Stimulated activated CD4-positive, alpha-beta T cell treated with anti-CD3 and anti-CD28 coated beads, Interleukin-1b, Interleukin-23, amount 100 ng/mL, for 1 hour (primary cell): Measurements from ENCODE around the gene TUBD1.
"Not testable (repeated sequence)": the region's sequence is repeated elsewhere in the genome, so short reads cannot be mapped to it uniquely, and the experiment has no call there.

Source experiments
- DNase-seq, 2 donors: peaks; one replicate each; pipeline ENCODE4 v3.0.0-alpha.2; 2020; ENCODE audit warnings: low read depth in 2 of 2

The TUBD1 gene

GRCh38 chr17:59844884-59845594 lies 47.7 kb downstream of the TUBD1 start:
- no peak for DNase-seq

GRCh38 chr17:59842901-59843652 lies 49.7 kb downstream of the TUBD1 start:
- DNase-seq, result no peak

GRCh38 chr17:59841882-59842263 lies 50.9 kb downstream of the TUBD1 start:
- not testable (repeated sequence) for DNase-seq

- DNase-seq, result not testable (repeated sequence)
Measured at GRCh38 chr17:59841091-59841881, 51.5 kb downstream of the TUBD1 start.

GRCh38 chr17:59840329-59841090 lies 52.2 kb downstream of the TUBD1 start:
- DNase-seq, result no peak

GRCh38 chr17:59839651-59840328 lies 53.0 kb downstream of the TUBD1 start:
- no peak for DNase-seq

GRCh38 chr17:59838052-59838916 lies 54.5 kb downstream of the TUBD1 start:
- no peak for DNase-seq

GRCh38 chr17:59837308-59838051 lies 55.3 kb downstream of the TUBD1 start:
- no peak for DNase-seq

- no peak for DNase-seq
Measured at GRCh38 chr17:59832883-59833379, 59.8 kb downstream of the TUBD1 start.

GRCh38 chr17:59830846-59831486 lies 61.8 kb downstream of the TUBD1 start:
- DNase-seq, result no peak

GRCh38 chr17:59830007-59830630 lies 62.6 kb downstream of the TUBD1 start:
- DNase-seq, result no peak

- DNase-seq, result no peak
Measured at GRCh38 chr17:59829217-59830006, 63.3 kb downstream of the TUBD1 start.

- not testable (repeated sequence) for DNase-seq
Measured at GRCh38 chr17:59828819-59829216, 63.9 kb downstream of the TUBD1 start.

- no peak for DNase-seq
Measured at GRCh38 chr17:59828478-59828760, 64.3 kb downstream of the TUBD1 start.

- no peak for DNase-seq
Measured at GRCh38 chr17:59827721-59828477, 64.8 kb downstream of the TUBD1 start.

- DNase-seq, result no peak
Measured at GRCh38 chr17:59826706-59827453, 65.9 kb downstream of the TUBD1 start.
